H9 (cell line): Measurements from ENCODE around the gene CELF5. TPM values are rescaled to one million over a fixed set of nuclear protein-coding genes. Genes with fewer than 3 reads are reported as not detected.

Experiments
- DNase-seq: peaks from one replicate; pipeline ENCODE4 v3.0.0-alpha.2; 2017
- H2AFZ ChIP-seq: one replicate; pipeline ENCODE4 v1.6.1; 2013; ENCODE audit warnings: mild to moderate bottlenecking, low read length, control low read depth, moderate library complexity
- H2AK5ac ChIP-seq: 2 replicates; pipeline ENCODE4 v1.6.1; 2013; ENCODE audit warnings: low read length, control low read depth, mixed read lengths; ENCODE audit not compliant: insufficient read length
- H2BK120ac ChIP-seq: one replicate; pipeline ENCODE4 v1.6.1; 2013; ENCODE audit warnings: low read depth, mild to moderate bottlenecking, low read length, control low read depth, inconsistent platforms; ENCODE audit not compliant: poor library complexity, severe bottlenecking
- H2BK12ac ChIP-seq: 2 replicates; pipeline ENCODE4 v1.6.1; 2013; ENCODE audit warnings: low read length, control low read depth, mixed read lengths, low read depth; ENCODE audit not compliant: insufficient read length
- H2BK15ac ChIP-seq: 2 replicates; pipeline ENCODE4 v1.6.1; 2013; ENCODE audit warnings: low read depth, low read length, control low read depth
- H2BK20ac ChIP-seq: one replicate; pipeline ENCODE4 v1.6.1; 2013; ENCODE audit warnings: low read depth, mild to moderate bottlenecking, low read length, control low read depth, inconsistent platforms; ENCODE audit not compliant: poor library complexity, severe bottlenecking
- H2BK5ac ChIP-seq: 2 replicates; pipeline ENCODE4 v1.6.1; 2013; ENCODE audit warnings: low read length, control low read depth, mixed read lengths; ENCODE audit not compliant: insufficient read length
- H3K14ac ChIP-seq: 2 replicates; pipeline ENCODE4 v1.6.1; 2013; ENCODE audit warnings: low read length, control low read depth; ENCODE audit not compliant: insufficient read depth
- H3K18ac ChIP-seq: 2 replicates; pipeline ENCODE4 v1.6.1; 2013; ENCODE audit warnings: low read depth, mild to moderate bottlenecking, mixed read lengths, low read length, control low read depth; ENCODE audit not compliant: insufficient read length
- H3K23ac ChIP-seq: 2 replicates; pipeline ENCODE4 v1.6.1; 2013; ENCODE audit warnings: low read length, control low read depth, mixed read lengths, low read depth; ENCODE audit not compliant: insufficient read length
- H3K23me2 ChIP-seq: 2 replicates; pipeline ENCODE4 v1.6.1; 2013; ENCODE audit warnings: low read depth, mild to moderate bottlenecking, mixed read lengths, low read length, control low read depth; ENCODE audit not compliant: insufficient read length, poor library complexity, severe bottlenecking
- H3K27ac ChIP-seq: 2 replicates; pipeline ENCODE4 v1.5.1; 2013; ENCODE audit warnings: low read length, control low read depth, mixed read lengths, low read depth; ENCODE audit not compliant: insufficient read length
- H3K27me3 ChIP-seq: 2 replicates; pipeline ENCODE4 v1.6.1; 2013; ENCODE audit warnings: low read length, control low read depth, inconsistent platforms; ENCODE audit not compliant: insufficient read depth
- H3K4ac ChIP-seq: 2 replicates; pipeline ENCODE4 v1.6.1; 2013; ENCODE audit warnings: low read depth, mild to moderate bottlenecking, control low read depth, inconsistent platforms, low read length, moderate library complexity
- H3K4me1 ChIP-seq: 2 replicates; pipeline ENCODE4 v1.6.1; 2013; ENCODE audit warnings: low read length, control low read depth, inconsistent platforms; ENCODE audit not compliant: insufficient read depth
- H3K4me2 ChIP-seq: 2 replicates; pipeline ENCODE4 v1.6.1; 2013; ENCODE audit warnings: low read length, control low read depth, mixed read lengths; ENCODE audit not compliant: insufficient read length, insufficient read depth
- H3K56ac ChIP-seq: 2 replicates; pipeline ENCODE4 v1.6.1; 2013; ENCODE audit warnings: low read depth, mild to moderate bottlenecking, mixed read lengths, low read length, control low read depth; ENCODE audit not compliant: insufficient read length
- H3K79me1 ChIP-seq: 2 replicates; pipeline ENCODE4 v1.6.1; 2013; ENCODE audit warnings: low read depth, mild to moderate bottlenecking, moderate library complexity, low read length, control low read depth, inconsistent platforms; ENCODE audit not compliant: insufficient read depth, poor library complexity, severe bottlenecking
- H3K79me2 ChIP-seq: 2 replicates; pipeline ENCODE4 v1.6.1; 2013; ENCODE audit warnings: low read length, control low read depth, inconsistent platforms; ENCODE audit not compliant: insufficient read depth
- H3K9ac ChIP-seq: 2 replicates; pipeline ENCODE4 v1.6.1; 2013; ENCODE audit warnings: low read length, control low read depth, mixed read lengths; ENCODE audit not compliant: insufficient read length; ENCODE audit errors: extremely low read depth
- H3K9me3 ChIP-seq: one replicate; pipeline ENCODE4 v1.6.1; 2013; ENCODE audit warnings: low read depth, low read length, inconsistent platforms; ENCODE audit not compliant: control insufficient read depth
- H3T11ph ChIP-seq: one replicate; pipeline ENCODE4 v1.6.1; 2013; ENCODE audit warnings: mild to moderate bottlenecking, low read length, control low read depth, inconsistent platforms
- H4K20me1 ChIP-seq: one replicate; pipeline ENCODE4 v1.6.1; 2013; ENCODE audit not compliant: control insufficient read depth, insufficient read length, insufficient read depth
- H4K5ac ChIP-seq: 2 replicates; pipeline ENCODE4 v1.6.1; 2013; ENCODE audit warnings: low read depth, mild to moderate bottlenecking, mixed read lengths, low read length, control low read depth; ENCODE audit not compliant: insufficient read length
- H4K8ac ChIP-seq: replicated peaks from 2 replicates; pipeline ENCODE4 v1.6.1; 2013; ENCODE audit warnings: low read length, control low read depth, mixed read lengths, low read depth; ENCODE audit not compliant: insufficient read length
- H4K91ac ChIP-seq: 2 replicates; pipeline ENCODE4 v1.6.1; 2013; ENCODE audit warnings: low read depth, mild to moderate bottlenecking, moderate library complexity, mixed read lengths, low read length, control low read depth; ENCODE audit not compliant: insufficient read length
- H3K27ac Mint-ChIP-seq, 3 experiments: 2 replicates in 2 of 3; 3 replicates in 1 of 3; pipeline ENCODE4 v1.8.0; 2020 to 2021; ENCODE audit warnings: mixed read lengths in 3 of 3, mild to moderate bottlenecking in 1 of 3, moderate library complexity in 1 of 3
- H3K27me3 Mint-ChIP-seq: 2 replicates; pipeline ENCODE4 v1.8.0; 2021; ENCODE audit warnings: low read depth, mild to moderate bottlenecking, moderate library complexity, mixed read lengths
- H3K36me3 Mint-ChIP-seq, 3 experiments: 2 replicates in 2 of 3; 3 replicates in 1 of 3; pipeline ENCODE4 v1.8.0; 2020 to 2021; ENCODE audit warnings: low read depth in 3 of 3, mixed read lengths in 3 of 3; ENCODE audit not compliant: insufficient read depth in 1 of 3
- H3K4me1 Mint-ChIP-seq, 2 experiments: 2 replicates each; pipeline ENCODE4 v1.8.0; 2020; ENCODE audit warnings: mixed read lengths in 2 of 2
- H3K4me3 Mint-ChIP-seq, 2 experiments: 2 replicates in 1 of 2; 3 replicates in 1 of 2; pipeline ENCODE4 v1.8.0; 2020 to 2021; ENCODE audit warnings: mild to moderate bottlenecking in 2 of 2, mixed read lengths in 2 of 2, moderate library complexity in 1 of 2
- H3K9me3 Mint-ChIP-seq, 2 experiments: 2 replicates in 1 of 2; 3 replicates in 1 of 2; pipeline ENCODE4 v1.8.0; 2020; ENCODE audit warnings: mild to moderate bottlenecking in 2 of 2, mixed read lengths in 2 of 2, moderate library complexity in 1 of 2
- CTCF ChIP-seq: fragments of 200-600 bp; sonication (generic); conservative IDR thresholded peaks from 3 replicates; pipeline ENCODE4 v1.8.0; 2021; ENCODE audit warnings: antibody characterized with exemption, mild to moderate bottlenecking
- WGBS: extraction: QIAGEN DNeasy Blood & Tissue Kit; methylation state at CpG from one replicate; pipeline ENCODE4 v1.1.7; 2013; ENCODE audit warnings: missing lambda C conversion rate, low lambda C conversion rate, mixed read lengths; ENCODE audit not compliant: insufficient read length; ENCODE audit errors: extremely low coverage; 5-methylcytosine and 5-hydroxymethylcytosine counted together
- total RNA-seq: library from RNA; stranded (reverse); gene quantifications from 2 replicates; pipeline ENCODE4 v1.2.1, GENCODE V29; 2021

CELF5 gene
- total RNA-seq, 1 experiment from 2014 or later = 4.8 TPM

- Histone ChIP-seq H4K5ac (no peak within 1 kb of the TSS), H2AK5ac (no peak within 1 kb of the TSS), H4K20me1 (no peaks in the 10 kb centered on the region), H3T11ph (no peak within 1 kb of the TSS), H3K79me2 (no peaks in the 10 kb centered on the region), H3K9ac (no peak within 1 kb of the TSS), H3K56ac (no peak within 1 kb of the TSS), H3K4me1 (no peaks in the 10 kb centered on the region), H3K9me3 (no peaks in the 10 kb centered on the region), H4K8ac (no peak within 1 kb of the TSS), H3K18ac (no peak within 1 kb of the TSS), H2BK5ac (no peak within 1 kb of the TSS), H3K4ac (no peak within 1 kb of the TSS), H3K27ac (no peak within 1 kb of the TSS), H2BK12ac (no peak within 1 kb of the TSS), H3K79me1 (no peaks in the 10 kb centered on the region), H3K4me2 (no peak within 1 kb of the TSS), H3K14ac (no peak within 1 kb of the TSS; the same call in 1 of the 2 replicates), H2BK20ac (no peak within 1 kb of the TSS), H3K23ac (no peak within 1 kb of the TSS), H3K27me3 (no peaks in the 10 kb centered on the region), H2BK15ac (no peak within 1 kb of the TSS), H4K91ac (no peak within 1 kb of the TSS), H2BK120ac (no peak within 1 kb of the TSS), H3K23me2 (no peaks in the 10 kb centered on the region), H2AFZ (no peak within 1 kb of the TSS)
- peak; percentile 24 for DNase-seq
- peaks cover 2% of the 10 kb centered on the region; the same call in 1 of the 2 replicates for H3K27me3 Mint-ChIP-seq
- no peak for TF ChIP-seq CTCF
- no peaks in the 10 kb centered on the region for H3K36me3 Mint-ChIP-seq
- H3K9me3 Mint-ChIP-seq = no peaks in the 10 kb centered on the region
- no peaks in the 10 kb centered on the region for H3K4me1 Mint-ChIP-seq
- H3K27ac Mint-ChIP-seq = no peak within 1 kb of the TSS
- no peak within 1 kb of the TSS for H3K4me3 Mint-ChIP-seq
- WGBS = no CpG with 5 or more reads among the region's 42 CpGs
These were observed 46.0 kb upstream of the CELF5 start, which contains the start of gene S1PR4 for GRCh38 chr19:3178377-3178972. Gene S1PR4, plus strand, starts transcription at chr19:3178769. Its CDS starts 24 bp downstream, at chr19:3178793.
